HG02885 (cell line): Measurements from ENCODE around the gene SV2A.
"Not testable (repeated sequence)": the region's sequence is repeated elsewhere in the genome, so short reads cannot be mapped to it uniquely, and the experiment has no call there.

ENCODE experiments used
- ATAC-seq: cut with Tn5 transposase; IDR thresholded peaks from one replicate; pipeline ENCODE4 v1.9.1; 2021; ENCODE audit warnings: mild to moderate bottlenecking; ENCODE audit not compliant: unreplicated experiment, poor library complexity

Gene SV2A, protein sequence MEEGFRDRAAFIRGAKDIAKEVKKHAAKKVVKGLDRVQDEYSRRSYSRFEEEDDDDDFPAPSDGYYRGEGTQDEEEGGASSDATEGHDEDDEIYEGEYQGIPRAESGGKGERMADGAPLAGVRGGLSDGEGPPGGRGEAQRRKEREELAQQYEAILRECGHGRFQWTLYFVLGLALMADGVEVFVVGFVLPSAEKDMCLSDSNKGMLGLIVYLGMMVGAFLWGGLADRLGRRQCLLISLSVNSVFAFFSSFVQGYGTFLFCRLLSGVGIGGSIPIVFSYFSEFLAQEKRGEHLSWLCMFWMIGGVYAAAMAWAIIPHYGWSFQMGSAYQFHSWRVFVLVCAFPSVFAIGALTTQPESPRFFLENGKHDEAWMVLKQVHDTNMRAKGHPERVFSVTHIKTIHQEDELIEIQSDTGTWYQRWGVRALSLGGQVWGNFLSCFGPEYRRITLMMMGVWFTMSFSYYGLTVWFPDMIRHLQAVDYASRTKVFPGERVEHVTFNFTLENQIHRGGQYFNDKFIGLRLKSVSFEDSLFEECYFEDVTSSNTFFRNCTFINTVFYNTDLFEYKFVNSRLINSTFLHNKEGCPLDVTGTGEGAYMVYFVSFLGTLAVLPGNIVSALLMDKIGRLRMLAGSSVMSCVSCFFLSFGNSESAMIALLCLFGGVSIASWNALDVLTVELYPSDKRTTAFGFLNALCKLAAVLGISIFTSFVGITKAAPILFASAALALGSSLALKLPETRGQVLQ

GRCh38 chr1:149917571-149918144 lies at the start of gene SV2A:
Gene SV2A (minus strand): TSS chr1:149917844. CDS start chr1:149913840, 4,004 bp downstream.
- no peak for ATAC-seq

- no peak for ATAC-seq
Measured at GRCh38 chr1:149967041-149967440, 49.4 kb upstream of the SV2A start.

DNA sequence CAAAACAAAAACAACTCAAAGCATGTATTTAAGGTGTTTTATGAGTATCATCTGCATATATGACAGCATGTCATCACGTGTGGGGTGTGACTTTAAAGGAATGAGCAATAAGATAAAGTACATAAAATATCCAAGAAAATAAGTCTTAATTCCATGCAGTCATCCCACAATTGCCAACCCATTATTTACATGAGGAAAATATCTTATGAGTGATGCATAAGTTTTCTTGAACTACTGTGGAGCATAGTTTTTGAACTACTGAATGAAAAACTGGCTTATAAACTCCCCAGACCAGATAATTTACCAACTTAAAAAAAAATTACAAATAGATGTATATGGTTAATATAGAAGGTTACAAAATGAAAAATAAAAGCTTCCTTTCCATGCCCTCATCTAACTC lies 48.8 kb upstream of the SV2A start:
- no peak for ATAC-seq

- no peak for ATAC-seq
Measured at GRCh38 chr1:149965440-149965839, 47.8 kb upstream of the SV2A start.

- ATAC-seq, result no peak
Measured at GRCh38 chr1:149963358-149963757, 45.7 kb upstream of the SV2A start.

DNA sequence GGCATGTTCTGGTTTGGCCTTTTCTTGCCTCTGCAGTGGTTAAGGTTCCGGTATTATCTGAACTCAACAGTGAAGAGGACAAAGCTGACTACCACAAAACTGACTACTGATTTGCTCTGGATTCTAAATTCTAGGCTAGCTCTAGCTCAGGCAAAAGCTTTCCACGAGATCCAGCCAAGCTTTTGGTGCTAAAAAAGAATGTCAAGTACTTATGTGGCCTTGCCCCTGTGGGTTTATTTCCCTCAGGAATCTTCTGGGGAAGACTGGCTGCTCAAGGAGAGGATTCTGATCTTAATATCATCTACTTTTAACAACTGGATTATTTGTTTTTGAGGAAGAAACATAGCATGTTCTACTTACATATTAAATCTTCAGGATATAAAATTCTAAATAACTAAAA lies 45.1 kb upstream of the SV2A start:
- no peak for ATAC-seq

DNA sequence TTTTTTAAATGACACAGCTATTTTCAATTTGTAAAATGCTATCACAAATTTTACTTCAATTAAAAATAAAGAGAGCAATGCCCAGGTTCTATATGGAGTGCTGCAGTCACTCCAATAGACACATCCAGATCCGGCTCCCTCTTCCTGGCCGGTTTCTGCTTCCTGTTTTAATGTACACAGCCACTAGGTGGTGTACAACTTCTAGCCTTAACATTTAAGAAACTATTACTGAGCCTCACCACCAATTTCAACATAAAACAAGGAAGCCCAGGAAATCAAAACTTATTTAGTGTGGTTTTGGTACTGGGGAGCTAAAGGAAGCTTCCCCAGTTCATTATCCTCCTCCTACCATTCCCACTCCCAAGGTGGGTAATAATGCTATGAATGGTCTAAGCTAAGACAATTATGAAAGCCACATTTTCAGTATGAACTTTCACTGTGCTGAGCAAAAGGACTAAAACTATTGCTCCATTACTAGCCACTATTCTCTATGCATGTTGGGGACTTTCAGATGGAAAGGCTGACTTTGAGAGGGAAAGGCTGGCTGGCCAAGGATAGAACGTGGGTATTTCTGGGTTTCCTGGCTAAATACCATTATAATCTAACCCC lies 44.5 kb upstream of the SV2A start:
- no peak for ATAC-seq

DNA sequence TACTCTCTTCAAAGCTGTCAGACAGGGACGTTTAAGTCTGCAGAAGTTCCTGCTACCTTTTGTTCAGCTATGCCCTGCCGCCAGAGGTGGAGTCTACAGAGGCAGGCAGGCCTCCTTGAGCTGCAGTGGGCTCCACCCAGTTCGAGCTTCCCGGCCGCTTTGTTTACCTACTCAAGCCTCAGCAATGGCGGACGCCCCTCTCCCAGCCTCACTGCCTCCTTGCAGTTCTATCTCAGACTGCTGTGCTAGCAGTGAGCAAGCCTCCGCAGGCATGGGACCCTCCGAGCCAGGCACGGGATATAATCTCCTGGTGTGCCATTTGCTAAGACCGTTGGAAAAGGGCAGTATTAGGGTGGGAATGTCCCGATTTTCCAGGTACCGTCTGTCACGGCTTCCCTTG lies 39.9 kb upstream of the SV2A start:
- not testable (repeated sequence) for ATAC-seq

DNA sequence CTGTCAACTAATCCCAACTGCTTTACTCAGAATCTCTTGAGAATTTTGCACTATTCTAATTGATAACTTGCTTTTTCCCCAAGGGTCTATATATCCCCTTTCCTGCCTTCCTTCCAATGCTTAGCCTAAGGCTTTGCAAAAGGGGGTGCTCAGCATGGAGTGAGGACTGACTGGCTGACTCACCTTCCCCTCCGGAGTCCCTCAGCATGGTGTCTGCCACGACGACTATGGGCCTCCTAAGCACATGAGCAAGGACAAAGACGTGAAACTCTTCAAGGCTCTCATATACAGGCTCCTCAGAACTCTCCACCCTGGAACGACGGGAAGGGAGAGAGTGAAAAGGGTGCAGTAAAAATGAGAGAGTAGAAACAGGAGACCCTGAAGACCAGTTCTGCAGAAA lies 32.3 kb upstream of the SV2A start:
- ATAC-seq, result no peak

- ATAC-seq, result no peak
Measured at GRCh38 chr1:149945206-149945605, 27.6 kb upstream of the SV2A start.

DNA sequence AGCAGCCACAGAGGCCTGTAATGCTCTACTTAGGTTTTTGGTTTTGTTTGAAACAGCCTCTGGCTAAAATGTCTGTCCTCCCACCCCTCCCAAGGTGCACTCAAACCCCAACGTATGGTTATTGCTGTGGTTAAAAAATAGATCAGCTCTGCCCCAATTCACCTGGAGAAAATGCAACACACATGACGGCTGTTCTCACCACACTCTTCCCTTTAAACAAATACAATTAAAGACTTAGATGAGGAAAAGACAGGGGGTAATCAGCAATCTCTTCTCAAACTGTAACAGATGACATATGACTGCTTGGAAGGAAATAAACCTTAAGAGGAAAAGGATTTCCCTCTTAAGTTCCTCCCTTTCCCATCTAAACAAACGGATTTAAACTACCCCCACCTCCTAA lies 25.2 kb upstream of the SV2A start:
- ATAC-seq, result no peak

DNA sequence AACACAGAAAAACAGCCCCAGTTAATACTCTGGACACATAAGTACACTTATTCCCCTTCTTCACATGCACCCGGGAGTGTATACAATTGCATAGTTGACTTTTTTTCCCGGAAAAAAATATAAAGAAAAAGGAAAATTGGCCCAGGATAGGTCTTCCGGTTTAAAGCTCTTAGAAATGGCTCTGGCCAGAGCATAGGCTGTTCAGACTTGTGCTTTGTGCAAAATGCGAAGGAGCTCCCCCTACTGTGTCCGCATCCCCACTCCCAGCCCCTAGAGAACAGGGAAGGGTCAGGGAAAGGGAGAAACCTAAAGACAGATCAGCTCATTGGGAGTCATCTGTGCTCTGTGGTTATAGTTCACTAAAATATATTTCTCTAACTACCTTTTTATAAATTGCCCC lies 24.6 kb upstream of the SV2A start:
- ATAC-seq, result no peak

DNA sequence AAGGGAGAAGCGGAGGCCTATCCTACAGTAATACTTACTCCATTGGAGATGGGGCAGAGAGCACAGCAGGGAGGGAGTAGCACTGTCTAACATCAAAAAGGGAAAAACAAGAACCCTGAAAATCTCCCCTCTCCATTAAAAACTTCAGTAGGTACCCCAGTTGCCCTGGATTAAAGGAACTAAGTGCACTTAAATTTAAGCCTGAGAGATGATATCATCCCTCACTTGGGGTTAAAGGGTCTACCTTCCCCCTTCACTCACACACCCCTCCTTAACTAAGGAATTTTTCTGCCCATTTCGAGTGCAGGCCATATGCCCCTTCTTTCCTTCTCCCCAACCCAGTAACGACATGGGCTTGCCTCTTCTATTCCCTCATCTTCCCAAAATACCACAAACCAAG lies 22.8 kb upstream of the SV2A start:
- no peak for ATAC-seq

DNA sequence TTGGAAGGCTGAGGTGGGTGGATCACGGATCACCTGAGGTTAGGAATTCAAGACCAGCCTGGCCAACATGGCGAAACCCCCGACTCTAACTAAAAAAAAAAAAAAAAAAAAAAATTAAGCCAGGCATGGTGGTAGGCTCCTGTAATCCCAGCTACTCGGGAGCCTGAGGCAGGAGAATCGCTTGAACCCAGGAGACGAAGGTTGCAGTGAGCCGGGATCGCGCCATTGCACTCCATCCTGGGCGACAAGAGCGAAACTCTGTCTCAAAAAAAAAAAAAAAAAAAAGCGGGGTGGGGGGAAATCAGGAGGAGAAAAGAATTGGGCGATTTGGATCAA lies 21.0 kb upstream of the SV2A start:
- ATAC-seq, result not testable (repeated sequence)

- no peak for ATAC-seq
Measured at GRCh38 chr1:149937759-149938158, 20.1 kb upstream of the SV2A start.

DNA sequence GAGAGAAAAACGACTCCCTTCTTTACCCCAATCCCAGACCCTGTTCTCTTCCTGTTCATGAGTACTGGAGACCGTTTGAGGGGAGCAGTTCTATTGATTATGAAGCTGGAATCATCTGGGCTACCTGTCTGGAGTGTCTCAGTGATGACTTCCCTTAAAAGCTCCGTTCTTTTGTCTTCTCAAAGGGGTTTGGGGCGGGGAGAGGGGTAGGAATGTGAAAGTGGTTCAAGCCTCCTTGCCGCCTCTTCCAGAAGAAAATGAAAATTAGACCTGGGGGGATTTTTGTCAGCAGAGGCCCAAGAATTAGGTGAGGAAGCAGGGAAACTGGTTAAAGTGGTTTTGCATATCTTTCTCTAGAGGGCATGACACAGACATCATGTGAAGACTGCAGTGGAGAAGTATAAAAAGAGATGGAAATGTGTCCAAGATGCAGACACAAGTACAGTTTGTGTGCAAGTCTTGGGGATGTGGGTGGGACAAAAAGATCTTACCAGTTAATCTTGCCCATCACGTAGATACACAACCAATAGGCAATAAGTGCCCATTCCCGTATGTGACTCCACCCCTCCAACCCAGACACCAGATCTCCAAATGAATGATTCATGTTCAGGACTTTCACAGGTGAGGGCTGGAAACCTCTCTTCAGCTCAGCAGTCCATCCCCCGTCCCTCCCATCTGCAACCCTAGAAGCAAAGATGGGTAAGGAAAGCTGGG lies 19.5 kb upstream of the SV2A start:
- ATAC-seq, result no peak

- ATAC-seq, result no peak
Measured at GRCh38 chr1:149936170-149936991, 18.7 kb upstream of the SV2A start, which contains the start of gene MTMR11. Gene MTMR11 (minus strand): TSS chr1:149936879. CDS start chr1:149936647, 232 bp downstream.

DNA sequence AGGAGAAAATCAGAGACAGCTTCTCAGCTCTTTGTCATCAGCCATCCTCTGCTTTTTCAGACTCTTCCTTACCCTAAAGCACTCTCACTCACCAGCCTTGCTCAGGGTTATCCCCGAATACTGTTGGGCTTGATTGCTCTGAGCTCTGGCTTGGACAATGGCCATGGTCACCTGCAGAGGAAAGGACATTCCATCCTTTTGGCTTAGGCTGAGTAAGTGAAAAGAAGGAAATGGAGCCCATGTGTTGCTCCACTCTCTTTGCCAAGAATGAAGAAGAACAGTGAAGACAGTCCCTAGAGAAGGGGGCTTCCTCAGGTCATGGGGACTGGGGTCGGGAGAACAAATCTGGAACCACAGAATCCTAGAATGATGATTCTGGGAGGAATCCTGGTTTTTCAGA lies 16.7 kb upstream of the SV2A start:
- no peak for ATAC-seq

- no peak for ATAC-seq
Measured at GRCh38 chr1:149933208-149933607, 15.6 kb upstream of the SV2A start.

DNA sequence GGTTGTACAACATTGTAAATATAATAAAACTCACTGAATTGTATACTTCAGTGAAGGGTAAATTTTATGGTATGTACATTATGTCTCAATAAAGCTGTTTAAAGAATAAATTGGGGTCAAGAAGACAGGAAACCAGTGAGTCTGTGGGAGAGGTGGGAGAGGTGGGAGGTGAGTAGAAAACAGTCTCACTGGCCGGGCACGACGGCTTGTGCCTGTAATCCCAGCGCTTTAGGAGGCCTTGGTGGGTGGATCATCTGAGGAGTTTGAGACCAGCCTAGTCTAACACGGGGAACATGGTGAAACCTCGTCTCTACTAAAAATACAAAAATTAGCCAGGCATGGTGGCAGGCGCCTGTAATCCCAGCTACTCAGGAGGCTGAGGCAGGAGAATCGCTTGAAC lies 14.8 kb upstream of the SV2A start:
- ATAC-seq, result no peak
